ENCODE results near the gene IRGC.

IRGC gene

DNA sequence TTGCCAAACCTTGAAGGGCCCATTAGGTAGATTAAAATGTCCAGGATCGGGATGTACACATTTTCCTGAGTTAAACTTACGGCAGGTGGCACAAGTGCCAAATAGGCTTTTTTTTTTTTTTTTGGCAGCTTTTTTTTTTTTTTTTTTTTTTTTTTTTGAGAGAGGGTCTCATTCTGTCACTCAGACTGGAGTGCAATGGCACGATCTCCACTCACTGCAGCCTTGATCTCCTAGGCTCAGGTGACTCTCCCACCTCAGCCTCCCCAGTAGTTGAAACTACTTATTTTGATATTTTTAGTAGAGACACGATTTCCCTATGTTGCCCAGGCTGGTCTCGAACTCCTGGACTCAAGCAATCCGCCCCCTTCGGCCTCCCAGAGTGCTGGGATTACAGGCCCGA, 9.0 kb downstream of the IRGC start:
- DNase-seq (ENCODE audit: low read depth): no peak

- no peak for DNase-seq (ENCODE audit: low read depth)
Observed at GRCh38 chr19:43725468-43725867, 9.6 kb downstream of the IRGC start.

- DNase-seq (ENCODE audit: low read depth): no peak
Observed at GRCh38 chr19:43726736-43727592, 11.1 kb downstream of the IRGC start.

GRCh38 chr19:43727593-43727853, 11.6 kb downstream of the IRGC start:
- no peak for DNase-seq (ENCODE audit: low read depth)

DNA sequence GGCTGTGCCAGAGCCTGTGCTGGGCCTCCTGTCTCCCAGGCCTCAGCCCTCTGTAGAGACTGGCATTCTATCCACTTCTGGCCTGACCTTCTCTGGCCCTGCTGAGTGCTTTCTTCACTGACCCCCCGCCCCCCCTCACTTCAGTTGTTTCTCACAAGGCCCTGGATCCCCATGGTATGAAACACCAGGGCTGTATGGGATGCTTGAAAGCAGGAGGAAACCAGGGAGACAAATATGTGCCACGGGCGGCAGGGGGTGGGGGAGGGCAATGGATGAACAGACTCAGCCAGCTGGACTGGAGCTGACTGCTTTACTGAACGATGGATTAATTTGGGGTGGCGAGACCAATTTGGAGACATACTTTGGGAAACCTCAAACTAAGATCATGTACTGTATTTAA, 14.0 kb downstream of the IRGC start:
- DNase-seq (ENCODE audit: low read depth): no peak

DNA sequence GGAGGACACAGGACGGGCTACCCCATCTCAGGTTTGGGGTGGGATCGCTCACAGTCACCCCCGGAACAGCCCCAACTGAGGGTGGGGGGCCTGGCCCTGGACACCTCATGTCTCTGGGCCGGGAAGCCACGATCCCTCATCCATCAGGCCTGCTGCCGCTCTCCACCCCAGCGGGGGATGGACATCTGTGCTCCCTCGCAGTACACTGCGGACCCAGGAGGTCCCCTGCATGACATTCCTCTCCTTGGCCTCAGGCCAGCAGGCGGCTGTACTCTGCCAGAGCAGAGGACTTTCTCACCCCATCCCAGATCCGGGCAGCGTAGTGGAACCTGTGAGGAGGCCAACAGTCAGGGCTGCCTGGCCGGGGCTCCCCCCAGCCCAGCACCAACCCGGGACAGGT, 15.5 kb downstream of the IRGC start:
- no peak for DNase-seq (ENCODE audit: low read depth)

- no peak for DNase-seq (ENCODE audit: low read depth)
Observed at GRCh38 chr19:43731846-43732245, 16.0 kb downstream of the IRGC start.

DNA sequence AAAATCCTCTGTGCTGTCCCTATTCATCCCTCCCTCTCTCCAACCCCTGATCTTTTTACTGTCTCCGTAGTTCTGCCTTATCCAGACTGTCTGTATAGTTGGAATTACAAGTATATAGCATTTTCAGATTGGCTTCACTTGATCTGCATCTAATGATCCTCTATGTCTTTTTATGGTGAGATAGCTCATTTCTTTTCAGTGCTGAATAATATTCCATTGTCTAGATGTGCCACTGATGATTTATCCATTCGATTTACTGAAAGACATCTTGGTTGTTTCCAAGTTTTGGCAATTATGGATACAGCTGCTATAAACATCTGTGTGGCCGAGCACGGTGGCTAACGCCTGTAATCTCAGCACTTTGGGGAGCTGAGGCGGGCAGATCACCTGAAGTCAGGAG, 19.1 kb downstream of the IRGC start:
- no peak for DNase-seq (ENCODE audit: low read depth)

- no peak for DNase-seq (ENCODE audit: low read depth)
Observed at GRCh38 chr19:43735957-43736356, 20.1 kb downstream of the IRGC start.

GRCh38 chr19:43738780-43739211, 22.9 kb downstream of the IRGC start:
- DNase-seq (ENCODE audit: low read depth): no peak

DNA sequence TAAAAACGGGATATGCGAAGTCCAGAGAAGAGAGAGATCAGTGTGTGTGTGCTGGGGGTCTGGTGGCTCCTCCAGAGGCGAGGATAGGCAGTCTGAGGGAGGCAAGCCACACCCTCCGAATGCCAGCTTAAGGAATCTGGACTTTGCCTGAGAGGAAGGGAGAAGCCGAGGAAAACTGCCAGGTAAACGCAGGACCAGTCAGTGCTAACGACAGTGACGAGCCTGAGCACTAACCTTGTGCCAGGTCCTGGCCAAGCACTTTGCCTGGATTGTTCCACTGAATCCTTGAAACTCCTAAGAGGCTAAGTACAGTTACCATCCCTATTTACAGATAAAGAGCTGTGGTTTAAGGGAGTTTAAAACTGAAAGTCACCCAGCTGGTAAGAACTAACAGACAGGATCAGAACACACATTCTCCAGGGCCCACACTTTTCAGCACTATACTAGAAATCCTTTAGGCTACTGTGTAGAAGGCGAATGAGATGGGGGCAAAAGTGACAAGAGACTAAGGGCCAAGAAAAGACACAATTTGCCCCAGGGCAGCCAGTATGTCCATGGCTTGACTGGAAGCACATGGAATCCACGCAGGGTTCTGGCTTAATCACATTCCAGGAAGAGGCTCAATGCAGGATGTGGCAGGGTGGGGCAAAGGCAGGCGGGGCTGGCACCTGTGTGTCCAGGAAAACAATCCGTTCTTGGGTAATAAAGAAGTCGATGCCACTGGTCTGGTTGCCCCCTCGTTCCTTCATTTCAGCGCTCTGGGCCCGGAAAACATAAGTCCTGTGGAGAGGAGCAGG, 23.8 kb downstream of the IRGC start:
- no peak for DNase-seq (ENCODE audit: low read depth)

GRCh38 chr19:43741075-43741825, 25.4 kb downstream of the IRGC start:
- DNase-seq (ENCODE audit: low read depth): no peak

DNA sequence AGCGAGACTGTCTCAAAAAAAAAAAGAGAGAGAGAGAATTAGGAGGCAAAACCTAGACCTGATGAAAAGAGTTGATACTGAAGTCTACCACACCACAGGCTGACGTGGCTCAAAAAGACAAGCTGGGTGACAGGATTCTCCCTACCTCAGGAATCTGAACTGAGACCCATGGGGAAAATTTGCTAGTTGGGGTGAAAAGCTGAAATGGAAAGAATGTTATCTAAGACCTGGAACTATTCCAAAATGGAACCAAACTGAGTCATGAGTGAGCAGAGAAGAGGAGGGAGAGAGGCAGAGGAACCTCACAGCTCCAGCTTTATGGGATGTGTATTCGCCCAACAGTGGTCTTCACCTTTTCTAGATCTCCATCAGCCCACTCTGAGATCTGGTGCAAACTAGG, 27.2 kb downstream of the IRGC start:
- peak; percentile 83 for DNase-seq (ENCODE audit: low read depth)

GRCh38 chr19:43747557-43748204, 31.8 kb downstream of the IRGC start:
- no peak for DNase-seq (ENCODE audit: low read depth)

DNA sequence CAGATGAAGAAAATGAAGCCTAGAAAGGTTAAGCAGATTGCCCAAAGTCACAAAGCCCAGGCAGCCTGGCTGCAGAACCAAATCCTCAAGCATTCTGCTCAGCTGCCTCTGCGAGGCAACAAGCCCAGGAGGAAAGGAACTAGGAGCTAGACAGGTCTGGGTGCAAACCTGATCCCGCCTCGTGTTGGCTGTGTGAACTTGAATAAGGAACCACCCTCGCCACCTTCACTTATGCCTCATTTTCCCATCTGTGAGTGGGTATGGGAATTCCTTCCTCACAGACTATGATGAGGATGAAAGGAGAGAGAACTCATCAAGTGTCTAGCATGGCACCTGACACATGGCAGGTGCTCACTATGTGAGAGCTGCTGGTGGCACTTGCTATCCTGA, 32.3 kb downstream of the IRGC start:
- no peak for DNase-seq (ENCODE audit: low read depth)

GRCh38 chr19:43748685-43749084, 32.8 kb downstream of the IRGC start:
- no peak for DNase-seq (ENCODE audit: low read depth)

GRCh38 chr19:43749152-43749551, 33.3 kb downstream of the IRGC start:
- DNase-seq (ENCODE audit: low read depth): no peak

DNA sequence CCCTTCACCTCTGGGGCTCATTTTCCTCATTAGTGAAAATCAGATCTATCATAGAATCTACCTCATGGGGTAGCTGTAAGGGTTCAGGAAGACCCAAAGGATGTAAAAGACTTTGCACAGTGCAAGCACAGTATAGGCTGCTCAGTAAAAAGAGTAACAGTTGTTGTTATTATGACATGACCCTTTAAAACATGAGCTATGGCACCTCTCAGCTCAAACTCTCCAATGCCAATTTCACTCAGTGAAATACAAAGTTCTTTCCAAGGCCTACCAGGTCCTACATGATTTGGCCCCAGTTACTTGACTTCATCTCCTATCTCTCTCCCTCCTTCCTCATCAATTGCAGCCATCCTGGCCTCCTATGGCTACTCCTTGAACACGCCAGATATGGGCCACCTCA, 34.0 kb downstream of the IRGC start:
- DNase-seq (ENCODE audit: low read depth): no peak

- DNase-seq (ENCODE audit: low read depth): no peak
Observed at GRCh38 chr19:43751466-43752220, 35.8 kb downstream of the IRGC start.

DNA sequence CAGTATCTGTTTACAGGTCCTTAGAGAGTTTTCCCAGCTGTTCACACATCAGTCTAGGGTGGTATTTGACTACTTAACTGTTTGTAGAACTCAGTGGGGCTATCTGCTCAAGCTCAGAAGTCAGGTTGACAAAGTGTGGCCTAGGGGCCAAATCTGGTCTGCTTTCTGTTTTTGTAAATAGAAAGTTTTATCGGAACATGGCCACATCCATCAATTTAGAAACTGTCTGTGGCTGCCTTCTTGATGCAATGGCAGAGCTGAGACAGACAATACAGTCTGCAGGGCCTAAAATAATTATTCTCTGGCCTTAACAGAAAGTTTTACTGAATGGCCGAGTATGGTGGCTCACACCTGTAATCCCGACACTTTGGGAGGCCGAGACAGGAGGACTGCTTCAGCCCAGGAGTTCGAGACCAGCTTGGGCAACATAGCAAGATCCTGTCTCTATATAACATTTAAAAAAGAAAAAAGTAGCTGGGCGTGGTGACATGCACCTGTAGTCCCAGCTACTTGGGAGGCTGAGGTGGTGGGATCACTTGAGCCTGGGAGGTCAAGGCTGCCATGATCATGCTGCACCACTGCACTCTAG, 36.5 kb downstream of the IRGC start:
- DNase-seq (ENCODE audit: low read depth): no peak

DNA sequence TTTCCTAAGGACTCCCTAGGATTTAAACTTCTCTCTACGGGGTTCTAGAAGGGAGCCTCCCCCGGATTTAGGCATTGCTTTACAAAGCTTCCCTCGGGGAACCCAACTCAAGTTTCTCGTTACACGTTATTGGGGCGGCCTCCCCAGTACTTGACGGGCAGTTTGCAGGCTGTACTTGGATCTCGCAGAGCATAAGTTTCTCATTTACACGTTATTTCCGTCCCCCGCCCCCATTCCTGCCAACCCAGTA, 38.3 kb downstream of the IRGC start:
- no peak for DNase-seq (ENCODE audit: low read depth)

Measured in HS-27A (cell line).